GM12891 (cell line): ENCODE data around the gene FTO.

ENCODE experiments used
- POLR2A ChIP-seq: IDR thresholded peaks from 2 replicates; pipeline ENCODE4 v1.6.1; 2011; ENCODE audit warnings: low read depth, low read length, control low read depth
- POLR2AphosphoS5 ChIP-seq: IDR thresholded peaks from 2 replicates; pipeline ENCODE4 v1.6.1; 2011; ENCODE audit warnings: low read depth, low read length, control low read depth

DNA sequence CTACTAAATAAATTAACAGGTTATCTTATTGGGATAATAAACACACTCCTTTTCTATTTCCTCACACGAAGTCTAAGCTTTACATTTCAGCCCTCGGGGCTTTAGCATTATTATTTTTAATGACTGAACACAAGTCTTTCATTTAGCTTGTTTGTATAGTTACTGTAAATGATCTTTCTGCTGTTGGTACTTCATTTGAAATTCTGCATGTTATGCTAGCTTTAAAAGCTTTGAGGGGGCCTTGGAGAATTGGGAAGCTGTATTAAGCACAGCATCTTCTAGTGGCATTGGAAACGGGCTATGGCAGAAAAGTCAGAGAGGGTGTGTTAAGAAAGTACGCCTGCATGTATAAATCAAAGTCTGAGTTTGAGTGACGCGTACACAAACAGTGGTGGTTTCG is 243.7 kb downstream of the FTO start:
- no peak for TF ChIP-seq POLR2A
- TF ChIP-seq POLR2AphosphoS5: no peak
